HG03095 (cell line): ENCODE data around the gene FAM184B.
A peak's percentile ranks its signal among the peaks of the same experiment; 100 is the strongest.

Source experiments
- ATAC-seq: cut with Tn5 transposase; IDR thresholded peaks from one replicate; pipeline ENCODE4 v1.9.1; 2021; ENCODE audit warnings: moderate library complexity; ENCODE audit not compliant: unreplicated experiment

Gene FAM184B

DNA sequence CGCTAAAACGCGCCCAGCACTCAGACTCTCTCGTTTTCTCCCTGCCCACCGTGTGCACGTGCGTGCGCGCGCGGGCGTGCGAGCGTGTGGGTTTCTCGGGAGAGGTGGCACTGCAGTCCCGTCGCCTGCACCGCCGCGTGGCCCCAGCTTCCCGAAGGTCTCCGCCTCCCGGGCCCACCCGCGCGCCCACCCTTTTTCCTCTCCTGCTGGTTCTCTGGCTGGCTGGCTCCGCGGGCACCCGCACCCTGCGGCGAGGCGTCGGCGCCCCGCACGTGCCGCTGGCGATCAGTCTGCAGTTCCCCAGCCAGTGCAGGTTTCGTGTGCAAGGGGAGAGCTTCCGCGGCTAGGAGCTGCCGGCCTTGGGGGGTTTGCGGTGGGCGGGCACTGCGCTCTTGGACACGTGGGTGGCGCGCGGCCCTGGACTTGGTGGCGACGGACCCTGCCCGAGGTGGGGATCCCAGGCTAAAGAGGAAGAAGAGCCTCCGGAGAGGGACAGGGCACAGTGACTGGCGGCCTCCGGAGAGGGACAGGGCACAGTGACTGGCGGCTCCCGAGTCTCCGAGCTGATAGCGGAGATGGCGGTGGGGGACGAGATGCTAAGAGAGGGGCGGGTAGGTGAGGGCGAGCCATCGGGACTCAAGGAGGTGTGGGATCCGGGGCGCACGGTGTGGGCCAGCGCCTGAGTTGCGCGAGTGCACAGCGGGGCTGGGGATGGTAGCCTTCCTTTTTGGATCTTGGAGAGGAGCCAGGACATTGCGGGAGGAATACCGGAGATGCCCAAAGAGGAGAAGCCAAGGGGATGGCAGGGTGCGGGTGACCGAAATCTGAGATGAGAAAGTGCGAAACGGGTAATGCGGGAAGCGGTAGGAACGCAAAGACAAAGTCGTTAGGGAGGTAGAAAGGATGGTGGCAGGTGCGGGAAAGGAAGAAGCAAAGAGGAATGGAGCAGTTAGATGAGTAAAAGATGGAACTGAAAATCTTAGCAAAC, at the start of gene FAM184B:
Gene FAM184B, minus strand, starts transcription at position 322 of the 988 bp plus-strand sequence. CDS start 322 bp downstream, outside the sequence.
- ATAC-seq: no peak

DNA sequence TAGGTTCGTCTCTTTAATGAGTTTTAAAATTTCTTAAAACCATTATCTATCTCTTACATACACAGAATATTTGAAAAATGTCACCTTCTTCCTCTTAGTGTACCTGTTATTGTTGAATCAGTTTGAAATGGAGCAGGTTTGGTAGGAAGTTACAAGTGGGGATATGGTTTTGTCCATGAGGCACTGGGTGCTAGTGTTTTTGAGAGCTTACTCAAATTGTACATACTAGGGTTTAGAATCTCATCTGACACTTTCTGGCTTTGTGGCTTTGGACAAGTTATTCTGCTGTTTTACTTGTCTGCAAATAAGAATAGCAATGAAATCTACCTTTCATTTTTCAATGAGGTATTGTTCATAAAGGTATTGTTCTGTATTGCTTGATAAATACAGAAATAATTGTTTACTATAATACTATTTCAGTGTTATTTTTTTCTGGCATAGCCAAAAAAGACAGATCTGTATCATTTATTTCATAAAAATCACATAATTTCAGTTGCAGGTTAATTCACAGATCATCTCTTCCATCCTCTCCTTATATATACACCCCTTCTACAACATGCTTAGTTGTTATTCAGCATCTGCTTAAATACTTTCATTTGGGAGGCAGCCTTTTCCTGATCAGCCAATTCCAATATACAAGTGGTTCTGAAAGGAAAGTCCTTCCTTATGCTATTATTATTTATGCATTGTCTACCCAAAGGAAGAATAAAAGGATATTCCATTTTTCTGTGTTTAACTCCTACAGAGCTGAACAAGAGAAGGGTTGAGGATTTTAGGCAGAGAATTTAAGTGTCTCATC, 42.6 kb upstream of the FAM184B start:
- ATAC-seq: no peak

DNA sequence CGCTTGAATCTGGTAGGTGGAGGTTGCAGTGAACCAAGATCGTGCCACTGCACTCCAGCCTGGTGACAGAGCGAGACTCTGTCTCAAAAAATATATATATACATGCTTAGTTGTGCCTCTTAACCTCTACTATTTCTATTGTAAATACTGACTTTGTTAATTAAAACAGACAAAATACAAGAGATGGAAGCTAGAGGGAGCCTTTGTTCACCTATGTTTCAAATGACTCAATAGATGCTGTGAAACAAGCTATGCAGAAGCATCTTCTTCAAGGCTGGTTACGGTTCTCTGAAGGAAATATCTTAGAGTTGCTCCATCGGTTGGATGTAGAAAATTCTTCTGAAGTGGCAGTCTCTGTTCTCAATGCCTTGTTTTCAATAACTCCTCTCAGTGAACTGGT, 35.6 kb upstream of the FAM184B start:
- ATAC-seq: peak; percentile 66

GRCh38 chr4:17816142-17816541, 34.7 kb upstream of the FAM184B start:
- no peak for ATAC-seq

DNA sequence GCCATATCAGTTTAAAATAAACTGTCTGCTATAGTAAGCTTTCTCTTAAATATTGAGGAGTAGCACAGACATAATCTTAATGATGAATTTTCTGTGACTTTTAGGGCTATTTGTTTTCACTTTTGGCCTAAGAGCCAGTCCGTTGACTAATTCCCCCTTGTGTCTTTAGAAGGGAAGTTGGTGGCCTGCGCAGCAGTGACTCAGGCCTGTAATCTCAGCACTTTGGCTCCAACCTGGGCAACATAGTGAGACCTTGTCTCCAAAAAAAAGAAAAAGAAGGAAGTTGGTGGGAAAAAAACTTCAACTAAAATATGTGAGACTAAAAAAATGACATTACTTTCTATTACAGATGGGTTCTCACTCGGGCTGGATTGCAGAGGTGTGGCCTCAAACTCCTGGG, 32.7 kb upstream of the FAM184B start:
- ATAC-seq: no peak

DNA sequence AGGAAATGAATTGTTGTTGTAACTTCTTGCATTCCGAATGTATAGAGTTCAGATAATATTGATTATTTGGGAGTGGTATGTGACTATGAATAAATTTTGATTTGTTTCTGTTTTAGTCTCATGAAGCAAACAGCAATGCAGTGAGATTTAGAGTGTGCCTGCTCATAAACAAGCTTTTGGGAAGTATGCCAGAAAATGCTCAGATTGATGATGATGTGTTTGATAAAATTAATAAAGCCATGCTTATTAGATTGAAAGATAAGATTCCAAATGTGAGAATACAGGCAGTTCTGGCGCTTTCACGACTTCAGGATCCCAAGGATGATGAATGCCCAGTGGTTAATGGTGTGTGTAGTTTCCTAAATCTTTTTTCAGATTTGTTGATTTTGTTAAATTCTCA, 31.4 kb upstream of the FAM184B start:
- no peak for ATAC-seq

- no peak for ATAC-seq
Measured at GRCh38 chr4:17812125-17812524, 30.7 kb upstream of the FAM184B start.

DNA sequence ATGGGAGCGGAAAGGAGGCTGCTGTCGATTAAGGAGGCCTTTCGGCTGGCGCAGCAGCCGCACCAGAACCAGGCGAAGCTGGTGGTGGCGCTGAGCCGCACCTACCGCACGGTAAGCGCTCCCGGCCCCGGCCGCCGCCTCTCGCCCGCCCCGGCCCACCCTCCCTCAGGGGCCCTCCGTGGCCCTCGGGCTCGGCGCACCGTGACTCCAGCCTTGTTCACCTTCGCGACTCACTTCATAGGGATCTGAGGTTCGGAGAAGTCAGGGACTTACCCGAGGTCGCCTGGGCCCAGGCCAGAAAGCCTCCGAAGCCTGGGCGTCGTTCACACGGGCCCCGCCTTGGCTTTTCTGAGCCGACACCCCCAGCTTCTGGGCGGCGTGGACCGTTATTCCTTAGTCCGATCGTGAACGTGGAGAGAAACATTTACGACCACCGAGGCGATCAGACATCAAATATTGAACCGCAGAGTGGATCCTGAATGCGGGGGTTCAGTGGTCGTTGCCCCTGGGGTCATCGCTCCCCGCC, 29.7 kb upstream of the FAM184B start:
- ATAC-seq: peak; percentile 26

GRCh38 chr4:17810260-17811077, 29.0 kb upstream of the FAM184B start, which contains the start of the genes DCAF16 and NCAPG:
Gene DCAF16, minus strand, starts transcription at chr4:17810757. Its CDS starts 6,616 bp downstream, at chr4:17804141.
Gene NCAPG, plus strand, starts transcription at chr4:17810979. Its CDS starts 99 bp downstream, at chr4:17811078.
- ATAC-seq: peak; percentile 81

DNA sequence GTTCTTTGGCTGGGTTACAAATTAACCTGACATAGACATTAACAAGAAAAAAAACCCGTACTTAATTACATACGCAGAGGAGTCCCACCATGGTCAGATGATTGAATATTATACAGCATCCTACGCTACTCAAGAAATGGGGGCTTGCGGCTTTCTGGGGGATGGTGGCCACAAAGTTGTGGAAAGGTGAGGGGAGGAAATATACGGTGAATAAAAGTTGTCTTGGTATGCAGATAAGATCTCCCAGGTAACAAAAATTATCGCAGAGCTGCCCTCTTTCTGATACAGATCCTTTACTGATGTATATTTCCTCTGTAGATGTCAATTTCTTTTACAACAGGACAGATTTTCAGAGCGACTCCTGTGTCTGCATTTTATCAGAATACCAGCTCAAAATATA, 28.2 kb upstream of the FAM184B start:
- no peak for ATAC-seq

DNA sequence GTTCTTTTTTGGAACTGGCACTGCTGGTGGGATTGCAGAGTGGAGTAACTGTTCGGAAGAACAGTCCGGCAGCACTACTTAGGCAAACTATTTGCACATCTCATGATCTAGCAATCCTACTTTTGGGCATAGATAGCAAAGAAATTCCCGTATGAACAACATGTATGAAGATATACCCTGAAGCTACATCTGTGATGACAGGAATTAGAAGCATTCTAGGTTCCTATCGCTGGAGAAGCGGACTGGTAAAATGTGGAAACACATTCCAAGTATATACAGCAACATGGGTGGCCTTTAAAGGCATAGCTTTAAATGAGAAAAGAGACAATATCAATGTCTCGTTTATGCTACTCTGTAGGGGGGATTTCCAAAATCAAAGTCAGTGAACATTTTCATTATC, 26.0 kb upstream of the FAM184B start:
- no peak for ATAC-seq

GRCh38 chr4:17805580-17806155, 24.2 kb upstream of the FAM184B start:
- no peak for ATAC-seq

DNA sequence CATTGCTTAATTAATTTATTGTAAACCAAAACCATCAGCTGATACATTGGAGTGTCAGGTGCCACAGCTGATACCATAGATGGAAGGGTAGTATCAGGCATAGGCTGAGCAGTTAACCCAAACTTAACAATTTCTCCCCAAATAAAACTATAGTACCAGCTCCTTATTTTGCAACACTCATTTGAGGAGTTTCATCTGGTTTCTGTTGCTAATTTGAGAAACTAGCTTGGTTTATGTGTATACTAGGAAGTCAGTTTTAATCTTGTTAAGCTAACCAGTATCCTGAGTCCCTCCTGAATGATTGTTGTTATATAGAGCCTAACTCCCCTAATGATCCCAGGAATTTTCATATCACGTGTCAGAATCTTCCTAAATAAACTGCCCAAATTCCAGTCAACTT, 16.4 kb upstream of the FAM184B start:
- no peak for ATAC-seq

DNA sequence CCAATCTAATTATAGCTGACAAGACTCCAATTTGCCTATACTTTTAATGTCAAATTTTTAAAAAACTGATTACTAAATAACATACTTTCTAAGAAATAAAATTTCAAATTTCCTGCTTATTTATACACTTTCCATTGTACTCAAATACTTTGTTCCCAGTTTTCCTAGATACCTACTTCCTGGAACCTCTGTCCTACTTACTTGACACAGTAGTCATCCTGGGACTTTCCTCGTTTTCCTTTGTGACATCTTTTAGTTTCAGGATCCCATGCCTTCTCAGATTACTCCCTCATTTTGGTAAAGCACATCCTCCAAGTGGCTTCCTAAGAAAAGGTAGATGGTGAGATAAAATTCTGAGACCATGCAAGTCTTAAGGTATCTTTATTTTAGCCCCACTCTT, 13.3 kb upstream of the FAM184B start:
- no peak for ATAC-seq

DNA sequence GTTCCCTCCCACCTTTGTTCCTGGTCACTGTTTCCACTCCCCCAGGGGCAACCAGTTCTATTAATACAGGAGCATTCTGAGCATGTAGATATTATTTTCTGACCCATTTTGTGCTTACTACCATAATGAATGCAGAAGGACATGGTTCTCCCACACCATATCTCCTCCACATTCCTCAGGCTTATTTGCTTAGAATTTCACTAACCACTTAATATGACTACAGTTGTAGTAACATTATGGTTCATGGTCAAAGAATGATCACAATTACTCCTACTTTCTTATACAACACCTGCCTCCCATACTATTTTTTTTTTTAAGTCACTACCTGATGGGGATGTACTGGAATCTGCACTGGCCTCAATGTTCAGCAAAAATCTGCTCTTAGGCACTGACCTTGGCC, 7.5 kb upstream of the FAM184B start:
- ATAC-seq: no peak

DNA sequence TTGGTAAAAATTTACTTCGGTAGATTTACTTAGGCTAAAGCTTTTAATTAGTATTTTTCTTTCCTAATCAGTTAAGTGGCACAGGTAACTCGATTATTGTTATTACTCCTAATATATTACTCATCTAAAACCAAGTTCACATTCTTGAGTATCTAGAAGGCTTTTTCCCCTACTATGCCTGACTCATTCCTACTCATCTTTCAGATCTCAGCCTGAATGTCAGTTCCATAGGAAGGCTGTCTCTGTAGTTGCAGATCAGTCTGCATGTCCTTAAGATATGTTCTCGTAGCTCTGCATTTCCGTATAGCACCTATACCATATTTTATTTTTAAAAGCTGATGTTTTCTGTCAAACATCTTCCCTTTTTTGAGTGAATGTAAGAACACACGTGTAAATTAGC, 5.9 kb upstream of the FAM184B start:
- ATAC-seq: no peak

- ATAC-seq: no peak
Measured at GRCh38 chr4:17786567-17786966, 5.1 kb upstream of the FAM184B start.

- ATAC-seq: no peak
Measured at GRCh38 chr4:17785858-17786257, 4.4 kb upstream of the FAM184B start.

DNA sequence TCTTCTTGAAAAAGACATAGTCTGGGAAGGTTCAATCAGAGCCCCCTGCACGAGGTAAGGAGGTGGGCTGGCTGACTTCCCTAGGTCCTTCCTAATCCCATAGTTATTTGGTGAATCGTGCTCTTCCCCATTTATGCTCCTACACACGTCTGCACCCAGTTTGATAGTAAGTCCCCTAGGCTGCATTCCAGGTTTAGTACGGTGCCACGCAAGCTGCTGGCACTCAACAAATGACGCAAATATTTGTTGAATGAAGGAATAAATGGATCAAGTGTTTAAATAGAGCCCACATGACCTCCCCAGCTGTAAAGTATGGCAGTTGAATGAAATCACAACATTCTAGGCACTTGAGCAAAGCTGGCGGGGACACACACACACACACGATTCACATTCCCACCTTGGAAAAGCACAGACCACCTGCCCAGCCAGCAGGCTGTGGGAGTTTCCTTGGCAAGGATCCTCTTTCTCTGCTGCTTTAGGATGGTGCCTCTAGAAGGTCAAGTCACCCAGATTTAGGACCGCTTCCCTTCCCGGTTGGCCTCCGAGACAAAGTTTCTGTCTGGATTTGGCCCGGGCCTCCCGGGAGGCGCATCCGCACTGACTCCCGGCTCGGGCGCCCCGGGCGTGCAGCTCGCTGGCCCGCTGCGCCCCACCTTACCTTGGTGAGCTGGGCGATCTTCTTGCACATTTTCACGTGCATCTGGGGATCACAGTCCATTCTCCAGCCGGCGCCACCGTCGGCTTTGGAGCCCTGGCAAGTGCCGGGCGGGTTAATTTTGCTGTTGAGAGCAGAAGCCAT, 721 bp downstream of the FAM184B start:
- ATAC-seq: no peak
